Tibial nerve (tissue), 4 donors: Measurements from ENCODE around the gene CECR2.

ENCODE experiments used
- CTCF ChIP-seq, 5 experiments: fragments of 200-600 bp in 3 of 5; fragments of 450-650 bp in 2 of 5; sonication (generic) in 3 of 5; IDR thresholded peaks; one replicate each; pipeline ENCODE4 v1.5.1; 2016 to 2019; ENCODE audit warnings: antibody characterized with exemption in 5 of 5, mild to moderate bottlenecking in 3 of 5, moderate library complexity in 2 of 5
- EP300 ChIP-seq, 2 donors: sonication (generic); formaldehyde crosslinking; IDR thresholded peaks; one replicate each; pipeline ENCODE4 v1.6.1; 2017; ENCODE audit warnings: antibody characterized with exemption in 2 of 2, mild to moderate bottlenecking in 1 of 2
- POLR2A ChIP-seq, 2 donors: fragments of 450-650 bp; IDR thresholded peaks; one replicate each; pipeline ENCODE4 v1.6.1; 2017; ENCODE audit warnings: antibody characterized with exemption in 2 of 2, mild to moderate bottlenecking in 2 of 2, moderate library complexity in 2 of 2

DNA sequence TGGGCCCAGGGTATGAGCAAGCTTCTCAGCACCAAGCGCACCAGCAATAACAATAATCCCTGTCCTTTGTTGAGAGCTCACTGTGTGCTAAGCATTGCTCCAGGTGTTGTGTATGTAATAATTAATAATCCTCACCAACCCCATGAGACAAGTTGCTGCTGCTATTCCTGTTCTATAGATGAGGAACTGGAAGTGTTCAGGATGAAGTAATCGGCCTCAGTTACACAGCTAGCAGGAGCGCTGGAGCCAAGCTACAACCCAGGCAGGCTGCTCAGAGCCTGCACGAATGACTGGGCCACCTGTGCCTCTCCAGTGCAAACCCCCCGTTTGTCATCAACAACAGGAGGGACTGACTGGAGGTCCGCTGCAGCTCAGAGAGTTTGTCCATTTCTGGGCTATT lies 35.2 kb upstream of the CECR2 start:
- TF ChIP-seq CTCF (IDR thresholded peaks at IDR 0.05), result no peak
- no peak for TF ChIP-seq POLR2A (IDR thresholded peaks at IDR 0.05)
- no peak for TF ChIP-seq EP300 (IDR thresholded peaks at IDR 0.05)
